DND-41 (cell line): ENCODE measurements around the gene KSR1.

Experiments
- ATAC-seq: fragments of 200-7000 bp; cut with Tn5 transposase; 3 replicates; pipeline ENCODE4 v1.9.1; 2021; ENCODE audit warnings: low read depth; ENCODE audit not compliant: insufficient read depth
- DNase-seq: peaks from one replicate; pipeline ENCODE4 v3.0.0-alpha.2; 2020
- H2AFZ ChIP-seq: 2 replicates; pipeline ENCODE4 v1.6.0; 2012; ENCODE audit warnings: low read depth, low read length
- H3K27ac ChIP-seq: 2 replicates; pipeline ENCODE4 v1.5.1; 2012; ENCODE audit warnings: low read length, inconsistent platforms
- H3K27me3 ChIP-seq: fragments of 200-600 bp; sonication (generic); 2 replicates; pipeline ENCODE4 v1.6.0; 2012; ENCODE audit warnings: low read length, mild to moderate bottlenecking, inconsistent platforms; ENCODE audit not compliant: insufficient read depth, poor library complexity
- H3K36me3 ChIP-seq: 2 replicates; pipeline ENCODE4 v1.5.1; 2012; ENCODE audit warnings: low read length, inconsistent platforms; ENCODE audit not compliant: insufficient read depth
- H3K4me1 ChIP-seq: 2 replicates; pipeline ENCODE4 v1.5.1; 2012; ENCODE audit warnings: mild to moderate bottlenecking, low read length; ENCODE audit not compliant: insufficient read depth
- H3K4me2 ChIP-seq: 2 replicates; pipeline ENCODE4 v1.6.0; 2012; ENCODE audit warnings: mild to moderate bottlenecking, moderate library complexity, low read length, inconsistent platforms; ENCODE audit not compliant: insufficient read depth
- H3K4me3 ChIP-seq, 2 experiments: fragments of 200-600 bp in 1 of 2; shearing (Covaris generic) in 1 of 2; 2 replicates each; pipeline ENCODE4 v1.5.1; 2012 to 2016; ENCODE audit warnings: inconsistent platforms in 2 of 2, low read length in 2 of 2, mild to moderate bottlenecking in 2 of 2, low read depth in 1 of 2, moderate library complexity in 1 of 2
- H3K79me2 ChIP-seq: 2 replicates; pipeline ENCODE4 v1.6.0; 2012; ENCODE audit warnings: low read length, inconsistent platforms; ENCODE audit not compliant: insufficient read depth
- H3K9ac ChIP-seq: 2 replicates; pipeline ENCODE4 v1.6.0; 2012; ENCODE audit warnings: low read depth, mild to moderate bottlenecking, inconsistent platforms, low read length, moderate library complexity
- H3K9me3 ChIP-seq: 2 replicates; pipeline ENCODE4 v1.5.1; 2012; ENCODE audit warnings: low read length, moderate library complexity, mild to moderate bottlenecking, inconsistent platforms; ENCODE audit not compliant: insufficient read depth, severe bottlenecking
- H4K20me1 ChIP-seq: 2 replicates; pipeline ENCODE4 v1.6.0; 2012; ENCODE audit warnings: low read length; ENCODE audit not compliant: insufficient read depth
- CTCF ChIP-seq: IDR thresholded peaks from 2 replicates; pipeline ENCODE4 v1.5.1; 2012; ENCODE audit warnings: borderline replicate concordance, low read length, moderate library complexity, mild to moderate bottlenecking; ENCODE audit not compliant: poor library complexity, severe bottlenecking; ENCODE audit errors: extremely low read depth
- EZH2 ChIP-seq: IDR thresholded peaks from 3 replicates; pipeline ENCODE4 v1.6.1; 2012; ENCODE audit warnings: borderline replicate concordance, low read depth, mild to moderate bottlenecking, moderate library complexity, low read length, inconsistent platforms; ENCODE audit not compliant: severe bottlenecking

KSR1 gene

GRCh38 chr17:27582696-27583095 is 126.4 kb downstream of the KSR1 start:
- H3K9ac ChIP-seq = no peak overlapping the region
- H3K4me2 ChIP-seq = no peak overlapping the region
- no peak overlapping the region for H3K4me3 ChIP-seq
- no peaks in the 10 kb centered on the region for H3K27me3 ChIP-seq
- H3K79me2 ChIP-seq = no peaks in the 10 kb centered on the region
- H3K9me3 ChIP-seq = no peaks in the 10 kb centered on the region
- H4K20me1 ChIP-seq = no peaks in the 10 kb centered on the region
- H3K4me1 ChIP-seq = no peaks in the 10 kb centered on the region
- no peak overlapping the region for H3K27ac ChIP-seq
- no peak for ATAC-seq
- TF ChIP-seq EZH2 (no peak), CTCF (no peak)
- H2AFZ ChIP-seq = no peak overlapping the region
- DNase-seq = no peak
- no peaks in the 10 kb centered on the region for H3K36me3 ChIP-seq

DNA sequence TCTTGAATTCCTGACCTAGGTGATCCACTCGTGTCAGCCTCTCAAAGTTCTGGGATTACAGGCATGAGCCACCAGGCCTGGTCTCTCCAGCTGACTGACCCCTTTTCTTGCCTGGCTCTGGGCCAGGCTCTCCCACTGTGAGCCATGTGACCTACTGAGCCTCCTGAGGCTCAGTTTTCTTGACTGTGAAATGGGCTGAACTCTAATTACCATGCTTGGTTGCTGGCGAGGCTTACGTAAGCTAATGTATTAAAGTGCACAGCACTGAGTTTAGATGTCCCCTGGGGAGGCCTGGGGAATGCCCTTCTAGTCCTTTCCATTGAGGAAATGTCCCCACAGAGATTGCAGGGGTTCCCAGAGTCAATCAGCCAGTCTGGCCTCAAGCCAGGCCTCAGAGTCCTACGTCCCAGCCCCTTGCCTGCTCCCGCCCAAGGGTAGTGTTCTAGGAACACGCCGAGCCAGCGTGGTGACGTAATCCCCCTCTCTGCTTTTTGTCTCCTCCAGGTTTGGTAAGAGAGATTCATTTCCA is 129.0 kb downstream of the KSR1 start:
- Histone ChIP-seq H3K27ac (no peak overlapping the region), H3K36me3 (no peaks in the 10 kb centered on the region), H3K4me1 (no peaks in the 10 kb centered on the region), H3K79me2 (no peaks in the 10 kb centered on the region), H3K9me3 (no peaks in the 10 kb centered on the region), H3K27me3 (no peaks in the 10 kb centered on the region), H3K4me3 (no peak overlapping the region), H3K4me2 (no peak overlapping the region), H3K9ac (no peak overlapping the region), H2AFZ (no peak overlapping the region), H4K20me1 (no peaks in the 10 kb centered on the region)
- no peak for TF ChIP-seq EZH2
- no peak for TF ChIP-seq CTCF
- DNase-seq (no peak), ATAC-seq (no peak)

GRCh38 chr17:27585792-27586191 is 129.5 kb downstream of the KSR1 start:
- Histone ChIP-seq H3K79me2 (no peaks in the 10 kb centered on the region), H3K4me3 (no peak overlapping the region), H2AFZ (no peak overlapping the region), H3K4me2 (no peak overlapping the region), H3K36me3 (no peaks in the 10 kb centered on the region), H3K27ac (no peak overlapping the region), H3K4me1 (no peaks in the 10 kb centered on the region), H3K9ac (no peak overlapping the region), H4K20me1 (no peaks in the 10 kb centered on the region), H3K9me3 (no peaks in the 10 kb centered on the region), H3K27me3 (no peaks in the 10 kb centered on the region)
- ATAC-seq = no peak
- DNase-seq = no peak
- TF ChIP-seq CTCF (no peak), EZH2 (no peak)

DNA sequence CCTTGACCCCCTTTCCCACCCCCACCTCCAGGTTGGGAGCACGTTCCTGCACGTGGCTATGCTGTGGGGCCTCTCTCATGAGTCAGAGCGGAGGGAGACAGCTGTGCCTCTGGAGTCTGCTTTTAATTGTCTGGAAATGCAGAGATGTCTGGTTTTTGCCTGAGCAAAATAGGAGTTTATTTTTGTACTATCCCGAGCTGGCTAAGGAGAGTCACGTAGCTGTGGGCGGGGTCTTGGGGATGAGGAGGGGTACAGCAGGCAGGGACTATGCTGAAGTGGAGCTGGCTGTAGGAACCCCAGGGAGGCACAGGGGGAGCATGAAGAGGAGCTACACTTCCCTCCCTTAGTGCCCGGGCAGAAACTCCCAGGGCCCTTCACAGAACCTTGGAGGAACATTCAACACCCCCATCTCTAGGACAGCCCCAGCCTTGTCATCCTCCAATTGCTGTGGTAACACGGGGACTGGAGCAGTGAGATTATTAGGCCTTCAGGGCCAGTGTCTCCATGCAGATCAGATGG is 130.0 kb downstream of the KSR1 start:
- Histone ChIP-seq H2AFZ (no peak overlapping the region), H3K4me2 (no peak overlapping the region)
- no peak for TF ChIP-seq CTCF
- no peak for TF ChIP-seq EZH2

More for the DNA sequence above, 130.0 kb downstream of the KSR1 start:
- DNase-seq (no peak), ATAC-seq (no peak)
- Histone ChIP-seq H3K27ac (no peak overlapping the region), H3K4me1 (no peaks in the 10 kb centered on the region), H3K79me2 (no peaks in the 10 kb centered on the region), H4K20me1 (no peaks in the 10 kb centered on the region), H3K4me3 (no peak overlapping the region), H3K9ac (no peak overlapping the region), H3K9me3 (no peaks in the 10 kb centered on the region), H3K36me3 (no peaks in the 10 kb centered on the region), H3K27me3 (no peaks in the 10 kb centered on the region)
